ENCODE results near the gene ZBTB7C. TPM values are rescaled to one million over a fixed set of nuclear protein-coding genes. Genes with fewer than 3 reads are reported as not detected.

ZBTB7C gene
- total and polyA plus RNA-seq, 9 of the 15 experiments (the other 6 are each of a cell fraction or from before 2014, with no cell fraction given), result not detected

GRCh38 chr18:48405978-48406377 lies 3.2 kb downstream of the ZBTB7C start:
- Histone ChIP-seq H4K20me1 (replicated peaks; ENCODE audit: control insufficient read depth, insufficient read depth, low read length) (no peaks in the 10 kb centered on the region), H3K4me2 (ENCODE audit: insufficient read depth, low read length) (no peak overlapping the region), H3K9me3 (replicated peaks; ENCODE audit: control insufficient read depth, insufficient read depth, low read depth, low read length) (no peaks in the 10 kb centered on the region), H3K4me3 (no peak overlapping the region), H3K9me1 (ENCODE audit: control insufficient read depth, insufficient read depth, low read length) (no peaks in the 10 kb centered on the region), H3K4me1 (replicated peaks in 1 of 2; ENCODE audit: control insufficient read depth in 2 of 2, insufficient read depth in 2 of 2, low read length in 2 of 2) (peaks cover 0 to 19% of the 10 kb centered on the region in 2 experiments; a peak in 2 of 5 replicates), H3K27ac (ENCODE audit: extremely low read depth, low read depth, low read length) (no peak overlapping the region), H3K36me3 (ENCODE audit: control insufficient read depth, insufficient read depth, low read length) (no peaks in the 10 kb centered on the region), H3K9ac (ENCODE audit: insufficient read depth in 1 of 2, low read depth in 2 of 2, low read length in 2 of 2) (no peak overlapping the region), H2AFZ (ENCODE audit: low read depth, low read length) (no peak overlapping the region), H3K27me3 (ENCODE audit: control insufficient read depth in 2 of 2, insufficient read depth in 2 of 2, low read length in 2 of 2) (peaks cover 0 to 17% of the 10 kb centered on the region in 2 experiments; a peak in 2 of 5 replicates), H3K79me2 (ENCODE audit: control insufficient read depth, insufficient read depth, low read length) (no peaks in the 10 kb centered on the region)
- DNase-seq (ENCODE audit: extremely low read depth in 1 of 4, low spot score in 3 of 4) (no peak), ATAC-seq (no peak), FAIRE-seq (no peak)
- CTCF ChIA-PET (ENCODE audit: low intra/inter-chr PET ratio), result no interaction called here
- no peak for TF ChIP-seq THRB (CRISPR knock-in tag; conservative IDR thresholded peaks at IDR 0.05)
- no peak for TF ChIP-seq CEBPG (CRISPR knock-in tag; IDR thresholded peaks at IDR 0.05)
- no peak for TF ChIP-seq CEBPG (tag; conservative IDR thresholded peaks at IDR 0.05 in 1 of 2, IDR thresholded peaks at IDR 0.05 in 1 of 2)
- no peak for TF ChIP-seq KAT7 (CRISPR knock-in tag; IDR thresholded peaks at IDR 0.05; ENCODE audit: borderline replicate concordance)
- TF ChIP-seq SLC30A9 (CRISPR knock-in tag; IDR thresholded peaks at IDR 0.05), result no peak
- TF ChIP-seq WHSC1 (IDR thresholded peaks at IDR 0.05; ENCODE audit: low read length), result no peak
- TF ChIP-seq C11orf30 (IDR thresholded peaks at IDR 0.05; ENCODE audit: low read depth), result no peak
- no peak for TF ChIP-seq BRF2 (IDR thresholded peaks at IDR 0.05; ENCODE audit: borderline replicate concordance, insufficient read depth, insufficient read length)
- no peak for TF ChIP-seq BCOR (IDR thresholded peaks at IDR 0.05)
- no peak for TF ChIP-seq SIN3A (IDR thresholded peaks at IDR 0.05; ENCODE audit: borderline replicate concordance in 2 of 2, control insufficient read depth in 1 of 2, low read depth in 2 of 2, low read length in 2 of 2)
- no peak for TF ChIP-seq NCOA1 (IDR thresholded peaks at IDR 0.05; ENCODE audit: low read depth)
- TF ChIP-seq MCM7 (IDR thresholded peaks at IDR 0.05), result no peak
- no peak for TF ChIP-seq ZEB2 (IDR thresholded peaks at IDR 0.05)
- TF ChIP-seq ZFP30 (CRISPR knock-in tag; IDR thresholded peaks at IDR 0.05; ENCODE audit: borderline replicate concordance), result no peak
- TF ChIP-seq ATF6 (CRISPR knock-in tag; IDR thresholded peaks at IDR 0.05), result no peak
- no peak for TF ChIP-seq TCFL5 (CRISPR knock-in tag; conservative IDR thresholded peaks at IDR 0.05)
- WGBS (ENCODE audit: insufficient coverage, low coverage, missing lambda C conversion rate), result 7% methylated on average over 3 of the region's 6 CpGs
- no TSS peak for BruUV-seq (replicated peaks)
- in situ Hi-C loops (cut with MboI), result no loop called here
- POLR2A ChIA-PET, result no interaction called here
- intact Hi-C loops (cut with micrococcal nuclease), result no loop called here

Measured in K562 (cell line).